GM18909 (cell line): ENCODE data around the gene RIMKLB.
"Not testable (repeated sequence)": the region's sequence is repeated elsewhere in the genome, so short reads cannot be mapped to it uniquely, and the experiment has no call there.

ENCODE experiments used
- ATAC-seq: cut with Tn5 transposase; IDR thresholded peaks from one replicate; pipeline ENCODE4 v1.9.1; 2021; ENCODE audit warnings: mild to moderate bottlenecking; ENCODE audit not compliant: unreplicated experiment, poor library complexity

RIMKLB gene

GRCh38 chr12:8770499-8770898 is 72.7 kb downstream of the RIMKLB start:
- ATAC-seq, result no peak

GRCh38 chr12:8771072-8771471 is 73.3 kb downstream of the RIMKLB start:
- ATAC-seq, result no peak

DNA sequence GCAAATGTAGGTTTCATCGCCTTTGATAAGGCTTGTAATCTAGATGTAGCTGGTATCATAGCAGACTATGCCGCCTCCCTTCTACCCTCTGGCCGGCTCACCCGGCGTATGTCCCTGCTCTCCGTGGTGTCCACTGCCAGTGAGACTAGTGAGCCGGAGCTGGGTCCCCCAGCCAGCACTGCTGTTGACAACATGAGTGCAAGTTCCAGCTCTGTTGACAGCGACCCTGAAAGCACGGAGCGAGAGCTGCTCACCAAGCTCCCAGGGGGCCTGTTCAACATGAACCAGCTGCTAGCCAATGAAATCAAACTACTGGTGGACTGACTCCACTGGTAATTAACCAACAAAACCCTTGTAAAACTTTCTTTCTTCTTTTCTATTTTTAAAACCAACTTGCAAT is 75.7 kb downstream of the RIMKLB start:
- no peak for ATAC-seq

- ATAC-seq, result no peak
These were observed 81.5 kb downstream of the RIMKLB start for GRCh38 chr12:8779281-8779680.

DNA sequence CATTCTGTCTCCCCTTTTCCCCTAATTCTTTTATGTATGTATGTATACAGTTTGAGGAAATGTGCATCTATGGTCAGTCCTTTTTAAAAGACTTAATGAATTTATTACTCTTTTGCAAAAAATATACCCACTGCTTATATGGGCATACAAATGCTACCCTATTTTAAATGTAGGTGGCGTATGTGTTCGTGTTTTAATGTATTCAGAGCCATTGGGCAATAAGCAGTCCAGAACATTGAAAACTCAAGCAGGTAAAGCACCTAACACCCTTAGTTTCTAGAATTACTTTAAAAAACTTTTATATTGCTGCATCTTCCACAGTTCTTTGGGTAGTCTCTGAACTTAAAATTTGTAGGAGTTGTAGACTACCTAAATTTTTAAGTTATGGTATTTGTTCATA is 82.1 kb downstream of the RIMKLB start:
- ATAC-seq, result no peak

GRCh38 chr12:8780389-8780788 is 82.6 kb downstream of the RIMKLB start:
- ATAC-seq, result no peak

GRCh38 chr12:8781381-8782127 is 83.8 kb downstream of the RIMKLB start:
- ATAC-seq, result no peak

DNA sequence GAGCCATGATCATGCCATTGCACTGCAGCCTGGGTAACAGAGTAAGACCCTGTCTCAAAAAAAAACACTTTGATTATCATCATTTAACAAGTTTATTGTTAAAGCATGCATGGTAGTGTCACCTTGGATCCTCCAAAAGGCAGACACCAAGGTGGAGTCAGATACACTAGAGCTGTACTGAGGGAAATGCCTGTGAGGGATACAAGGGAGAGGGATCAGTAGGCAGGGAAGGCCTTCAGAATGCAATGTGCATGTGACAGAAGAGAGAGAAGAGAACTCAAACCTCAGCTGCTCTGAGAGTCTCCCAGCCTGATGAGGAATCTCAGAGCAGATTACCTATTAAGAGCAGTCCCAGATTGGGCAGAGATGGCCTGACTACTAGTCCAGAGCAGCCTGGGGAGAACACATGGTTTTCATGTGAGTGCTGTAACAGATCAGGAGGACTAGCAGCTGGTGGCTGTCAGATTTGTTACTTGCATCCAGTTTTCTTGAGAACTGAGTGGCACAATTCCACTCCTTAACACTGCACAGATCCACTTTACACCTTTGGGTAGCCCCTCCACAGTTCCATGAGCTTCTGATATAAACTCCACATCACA is 86.6 kb downstream of the RIMKLB start:
- ATAC-seq, result no peak

DNA sequence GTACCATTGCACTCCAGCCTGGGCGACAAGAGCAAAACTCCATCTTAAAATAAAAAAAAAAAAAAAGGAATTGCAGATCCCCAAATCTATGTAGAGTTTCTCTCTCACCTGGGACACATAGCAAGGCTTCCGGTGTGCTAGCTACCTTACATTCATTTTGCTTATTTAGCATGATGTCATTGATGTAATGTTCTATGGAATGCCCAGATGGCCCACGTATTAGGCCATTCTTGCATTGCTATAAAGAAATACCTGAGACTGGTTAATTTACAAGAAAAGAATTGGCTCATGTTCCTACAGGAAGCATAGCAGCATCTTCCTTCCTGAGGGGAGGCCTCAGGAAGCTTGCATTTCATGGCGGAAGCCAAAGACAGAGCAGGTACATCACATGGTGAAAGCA is 87.7 kb downstream of the RIMKLB start:
- no peak for ATAC-seq

- ATAC-seq, result not testable (repeated sequence)
These were observed 89.4 kb downstream of the RIMKLB start for GRCh38 chr12:8787206-8787605.

DNA sequence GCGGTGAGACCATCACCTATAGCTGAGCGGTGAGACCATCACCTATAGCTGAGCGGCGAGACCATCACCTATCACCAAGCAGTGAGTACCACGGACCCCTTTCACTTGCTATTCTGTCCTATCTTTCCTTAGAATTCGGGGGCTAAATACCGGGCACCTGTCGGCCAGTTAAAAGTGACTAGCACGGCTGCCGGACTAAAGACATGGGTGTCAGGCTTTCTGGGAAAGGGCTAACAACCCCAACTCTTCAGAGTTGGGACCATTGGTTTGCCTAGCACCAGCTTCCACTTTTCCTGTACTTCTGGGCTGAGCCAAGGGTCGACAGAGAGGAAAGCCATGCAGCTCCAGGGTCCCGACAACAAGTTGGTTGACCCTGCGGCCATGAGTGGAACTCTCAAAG is 90.9 kb downstream of the RIMKLB start:
- not testable (repeated sequence) for ATAC-seq

- ATAC-seq, result not testable (repeated sequence)
These were observed 91.7 kb downstream of the RIMKLB start for GRCh38 chr12:8789341-8790013.

DNA sequence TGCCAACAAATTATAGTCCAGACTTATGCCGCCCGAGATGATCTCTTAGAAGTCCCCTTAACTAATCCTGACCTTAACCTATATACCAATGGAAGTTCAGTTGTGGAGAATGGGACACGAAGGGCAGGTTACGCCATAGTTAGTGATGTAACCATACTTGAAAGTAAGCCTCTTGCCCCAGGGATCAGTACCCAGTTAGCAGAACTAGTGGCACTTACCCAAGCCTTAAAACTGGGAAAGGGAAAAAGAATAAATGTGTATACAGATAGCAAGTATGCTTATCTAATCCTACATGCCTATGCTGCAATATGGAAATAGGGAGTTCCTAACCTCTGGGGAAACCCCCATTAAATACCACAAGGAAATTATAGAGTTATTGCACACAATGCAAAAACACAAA is 95.4 kb downstream of the RIMKLB start:
- ATAC-seq, result not testable (repeated sequence)

DNA sequence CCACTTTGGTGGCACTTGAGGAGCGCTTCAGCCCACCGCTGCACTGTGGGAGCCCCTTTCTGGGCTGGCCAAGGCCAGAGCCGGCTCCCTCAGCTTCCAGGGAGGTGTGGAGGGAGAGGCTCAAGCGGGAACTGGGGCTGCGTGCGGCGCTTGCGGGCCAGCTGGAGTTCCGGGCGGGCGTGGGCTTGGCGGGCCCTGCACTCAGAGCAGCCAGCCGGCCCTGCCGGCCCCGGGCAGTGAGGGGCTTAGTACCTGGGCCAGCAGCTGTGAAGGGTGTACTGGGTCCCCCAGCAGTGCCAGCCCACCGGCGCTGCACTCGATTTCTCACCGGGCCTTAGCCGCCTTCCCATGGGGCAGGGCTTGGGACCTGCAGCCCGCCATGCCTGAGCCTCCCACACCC is 96.8 kb downstream of the RIMKLB start:
- ATAC-seq, result not testable (repeated sequence)

- no peak for ATAC-seq
These were observed 99.2 kb downstream of the RIMKLB start for GRCh38 chr12:8796831-8797626.

DNA sequence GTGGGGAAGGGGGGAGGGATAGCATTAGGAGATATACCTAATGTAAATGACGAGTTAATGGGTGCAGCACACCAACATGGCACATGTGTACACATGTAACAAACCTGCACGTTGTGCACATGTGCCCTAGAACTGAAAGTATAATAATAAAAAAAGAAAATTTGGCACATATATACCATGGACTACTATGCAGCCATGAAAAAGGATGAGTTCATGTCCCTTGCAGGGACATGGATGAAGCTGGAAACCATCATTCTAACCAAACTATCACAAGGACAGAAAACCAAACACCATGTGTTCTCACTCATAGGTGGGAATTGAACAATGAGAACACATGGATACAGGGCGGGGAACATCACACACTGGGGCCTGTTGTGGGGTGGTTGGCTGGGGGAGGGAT is 103.4 kb downstream of the RIMKLB start:
- ATAC-seq, result not testable (repeated sequence)

DNA sequence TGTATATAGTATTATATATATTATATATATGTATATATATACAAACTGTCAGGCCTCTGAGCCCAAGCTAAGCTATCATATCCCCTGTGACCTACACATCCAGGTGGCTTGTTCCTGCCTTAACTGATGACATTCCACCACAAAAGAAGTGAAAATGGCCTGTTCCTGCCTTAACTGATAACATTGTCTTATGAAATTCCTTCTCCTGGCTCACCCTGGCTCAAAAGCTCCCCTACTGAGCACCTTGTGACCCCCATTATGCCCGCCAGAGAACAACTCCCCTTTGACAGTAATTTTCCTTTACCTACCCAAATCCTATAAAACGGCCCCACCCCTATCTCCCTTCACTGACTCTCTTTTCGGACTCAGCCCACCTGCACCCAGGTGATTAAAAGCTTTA is 107.0 kb downstream of the RIMKLB start:
- not testable (repeated sequence) for ATAC-seq

DNA sequence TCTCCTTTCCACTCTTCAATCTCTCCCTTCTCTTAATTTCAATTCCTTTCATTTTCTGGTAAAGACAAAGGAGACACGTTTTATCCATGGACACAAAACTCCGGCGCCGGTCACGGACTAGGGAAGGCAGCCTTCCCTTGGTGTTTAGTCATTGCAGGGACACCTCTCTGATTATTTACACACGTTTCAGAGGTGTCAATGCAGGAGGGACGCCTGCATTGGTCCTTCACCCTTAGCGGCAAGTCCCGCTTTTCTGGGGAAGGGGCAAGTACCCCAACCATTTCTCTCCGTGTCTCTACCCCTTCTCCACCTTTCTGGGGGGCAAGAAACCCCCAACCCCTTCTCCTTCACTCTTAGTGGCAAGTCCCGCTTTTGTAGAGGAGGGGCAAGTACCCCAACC is 107.7 kb downstream of the RIMKLB start:
- ATAC-seq, result not testable (repeated sequence)

GRCh38 chr12:8807084-8807483 is 109.3 kb downstream of the RIMKLB start:
- ATAC-seq, result not testable (repeated sequence)

- not testable (repeated sequence) for ATAC-seq
These were observed 112.3 kb downstream of the RIMKLB start for GRCh38 chr12:8810112-8810511.
